H1 (cell line): ENCODE data around the gene AP5S1. TPM values are rescaled to one million over a fixed set of nuclear protein-coding genes. Genes with fewer than 3 reads are reported as not detected.

Experiments
- CTCF ChIA-PET: fragments of 300-600 bp; sonication (Branson Sonifier 250); formaldehyde crosslinking; loops from one replicate; lab custom pipeline; 2021; ENCODE audit not compliant: partially characterized antibody; lab: Charles Lee
- POLR2A ChIA-PET: fragments of 300-600 bp; sonication (Branson Sonifier 250); formaldehyde crosslinking; loops from one replicate; lab custom pipeline; 2021; ENCODE audit warnings: inconsistent platforms; ENCODE audit not compliant: partially characterized antibody; lab: Charles Lee
- DNase-seq, 2 experiments: peaks; one replicate each; pipeline versions ENCODE4 v3.0.0 to v3.0.0-alpha.2; 2010 to 2022; ENCODE audit warnings: low spot score in 2 of 2, low read depth in 1 of 2, mixed read lengths in 1 of 2
- FAIRE-seq: peaks from 2 replicates; lab custom pipeline; 2011; peaks lifted over from hg19 to GRCh38; lab: Jason Lieb, UNC
- H2AFZ ChIP-seq: 2 replicates; pipeline ENCODE4 v1.8.1; 2012; ENCODE audit warnings: low read length, inconsistent platforms
- H2AK5ac ChIP-seq: 2 replicates; pipeline ENCODE4 v1.6.1; 2013; ENCODE audit warnings: low read depth, low read length
- H2BK120ac ChIP-seq: replicated peaks from 2 replicates; pipeline ENCODE3; 2013; ENCODE audit warnings: low read depth, low read length, inconsistent platforms
- H2BK12ac ChIP-seq: 2 replicates; pipeline ENCODE4 v1.6.1; 2013; ENCODE audit warnings: low read depth, low read length
- H2BK15ac ChIP-seq: 2 replicates; pipeline ENCODE4 v1.6.1; 2013; ENCODE audit warnings: low read length
- H2BK20ac ChIP-seq: 2 replicates; pipeline ENCODE4 v1.6.1; 2013; ENCODE audit warnings: low read length
- H2BK5ac ChIP-seq: 2 replicates; pipeline ENCODE4 v1.6.1; 2013; ENCODE audit warnings: low read depth, low read length
- H3K14ac ChIP-seq: 2 replicates; pipeline ENCODE4 v1.6.1; 2013; ENCODE audit warnings: inconsistent platforms; ENCODE audit not compliant: insufficient read length
- H3K18ac ChIP-seq: 2 replicates; pipeline ENCODE4 v1.6.1; 2013; ENCODE audit warnings: low read length; ENCODE audit errors: extremely low read depth
- H3K23ac ChIP-seq: 2 replicates; pipeline ENCODE4 v1.6.1; 2013; ENCODE audit warnings: inconsistent platforms; ENCODE audit not compliant: insufficient read length
- H3K23me2 ChIP-seq: 2 replicates; pipeline ENCODE4 v1.6.1; 2013; ENCODE audit warnings: low read depth, low read length
- H3K27ac ChIP-seq: 2 replicates; pipeline ENCODE4 v1.6.1; 2011; ENCODE audit warnings: low read depth, low read length, inconsistent platforms
- H3K27me3 ChIP-seq, 4 experiments: replicated peaks in 1 of 4; 1 replicate in 1 of 4; 2 replicates in 3 of 4; pipeline versions ENCODE4 v1.6.1 to v1.8.1; 2011 to 2013; ENCODE audit warnings: low read length in 3 of 4, mild to moderate bottlenecking in 3 of 4, inconsistent platforms in 2 of 4, mixed read lengths in 2 of 4, moderate library complexity in 1 of 4; ENCODE audit not compliant: control insufficient read depth in 3 of 4, insufficient read depth in 3 of 4; ENCODE audit errors: extremely low read depth in 1 of 4
- H3K36me3 ChIP-seq, 4 experiments: 2 replicates each; pipeline versions ENCODE4 v1.6.1 to v1.8.1; 2011 to 2013; ENCODE audit warnings: mild to moderate bottlenecking in 4 of 4, low read length in 3 of 4, moderate library complexity in 2 of 4, control low read depth in 1 of 4, inconsistent platforms in 1 of 4; ENCODE audit not compliant: insufficient read depth in 4 of 4, control insufficient read depth in 2 of 4
- H3K4ac ChIP-seq: replicated peaks from 2 replicates; pipeline ENCODE3; 2013; ENCODE audit warnings: low read length, low read depth, mixed read lengths, inconsistent platforms; ENCODE audit not compliant: insufficient read length
- H3K4me1 ChIP-seq, 4 experiments: replicated peaks in 1 of 4; 1 replicate in 1 of 4; 2 replicates in 3 of 4; pipeline versions ENCODE4 v1.6.1 to v1.8.1; 2011 to 2013; ENCODE audit warnings: low read length in 3 of 4, inconsistent platforms in 2 of 4, mixed read lengths in 1 of 4; ENCODE audit not compliant: insufficient read depth in 4 of 4, control insufficient read depth in 3 of 4
- H3K4me2 ChIP-seq, 2 experiments: 2 replicates each; pipeline versions ENCODE4 v1.6.1 to v1.8.1; 2011 to 2013; ENCODE audit warnings: low read depth in 2 of 2, low read length in 2 of 2, control low read depth in 1 of 2, inconsistent platforms in 1 of 2, mild to moderate bottlenecking in 1 of 2; ENCODE audit not compliant: insufficient read depth in 1 of 2
- H3K4me3 ChIP-seq, 4 experiments: fragments of 200-600, 300-600 bp in 1 of 4; sonication (generic), shearing (Covaris generic), sonication (Bioruptor Twin) in 1 of 4; 2 replicates each; pipeline versions ENCODE4 v1.5.1 to v1.8.1; 2011 to 2016; ENCODE audit warnings: low read length in 4 of 4, low read depth in 3 of 4, control low read depth in 2 of 4, inconsistent platforms in 2 of 4, mild to moderate bottlenecking in 2 of 4, mixed read lengths in 1 of 4, moderate library complexity in 1 of 4; ENCODE audit not compliant: insufficient read depth in 2 of 4; ENCODE audit errors: extremely low read depth in 1 of 4
- H3K56ac ChIP-seq: replicated peaks from 2 replicates; pipeline ENCODE3; 2013; ENCODE audit warnings: low read depth, mild to moderate bottlenecking, mixed read lengths, low read length, inconsistent platforms; ENCODE audit not compliant: insufficient read length
- H3K79me1 ChIP-seq: 2 replicates; pipeline ENCODE4 v1.6.1; 2013; ENCODE audit warnings: low read depth, low read length, control low read depth
- H3K79me2 ChIP-seq, 2 experiments: 2 replicates each; pipeline versions ENCODE4 v1.6.1 to v1.8.1; 2012 to 2013; ENCODE audit warnings: low read length in 2 of 2, mild to moderate bottlenecking in 2 of 2, inconsistent platforms in 1 of 2; ENCODE audit not compliant: insufficient read depth in 2 of 2, control insufficient read depth in 1 of 2
- H3K9ac ChIP-seq, 4 experiments: replicated peaks in 1 of 4; 1 replicate in 1 of 4; 2 replicates in 3 of 4; pipeline versions ENCODE4 v1.6.1 to v1.8.1; 2011 to 2013; ENCODE audit warnings: low read depth in 3 of 4, low read length in 3 of 4, control low read depth in 2 of 4, mild to moderate bottlenecking in 2 of 4, moderate library complexity in 2 of 4, inconsistent platforms in 1 of 4; ENCODE audit errors: extremely low read depth in 1 of 4
- H3K9me3 ChIP-seq, 2 experiments: 2 replicates each; pipeline versions ENCODE4 v1.6.1 to v1.8.1; 2012 to 2013; ENCODE audit warnings: mild to moderate bottlenecking in 2 of 2, moderate library complexity in 2 of 2, control low read depth in 1 of 2, inconsistent platforms in 1 of 2, low read depth in 1 of 2, low read length in 1 of 2, mixed read lengths in 1 of 2; ENCODE audit not compliant: insufficient read depth in 2 of 2
- H4K20me1 ChIP-seq, 2 experiments: replicated peaks in 1 of 2; 2 replicates each; pipeline versions ENCODE3 to v1.8.1; 2011 to 2013; ENCODE audit warnings: inconsistent platforms in 2 of 2, low read length in 2 of 2, mild to moderate bottlenecking in 1 of 2; ENCODE audit not compliant: insufficient read depth in 2 of 2, control insufficient read depth in 1 of 2
- H4K5ac ChIP-seq: 2 replicates; pipeline ENCODE4 v1.6.1; 2013; ENCODE audit warnings: low read length, low read depth, mixed read lengths, inconsistent platforms; ENCODE audit not compliant: insufficient read length
- H4K8ac ChIP-seq: 2 replicates; pipeline ENCODE4 v1.8.0; 2013; ENCODE audit warnings: mild to moderate bottlenecking, moderate library complexity, low read length, inconsistent platforms; ENCODE audit not compliant: insufficient read depth; ENCODE audit errors: extremely low read depth
- H4K91ac ChIP-seq: replicated peaks from 2 replicates; pipeline ENCODE3; 2013; ENCODE audit warnings: low read length, mixed read lengths, inconsistent platforms; ENCODE audit not compliant: insufficient read length
- ASH2L ChIP-seq: fragments of 200-600, 300-600 bp; sonication (generic); IDR thresholded peaks from one replicate; pipeline ENCODE4 v1.7.1; 2017; ENCODE audit warnings: low read length
- RAD21 ChIP-seq, 2 experiments: IDR thresholded peaks in 1 of 2; conservative IDR thresholded peaks in 1 of 2; 2 replicates each; pipeline ENCODE4 v1.6.1; 2011; ENCODE audit warnings: low read depth in 2 of 2, low read length in 2 of 2, improper control_type of control experiment in 1 of 2, inconsistent platforms in 1 of 2, mild to moderate bottlenecking in 1 of 2, moderate library complexity in 1 of 2
- WGBS, 2 experiments: shearing (Covaris generic) in 1 of 2; methylation state at CpG; one replicate each; pipeline versions ENCODE4 v1.1.6 to v1.1.7; 2013 to 2015; ENCODE audit warnings: low lambda C conversion rate in 2 of 2, mixed read lengths in 2 of 2, inconsistent platforms in 1 of 2, low coverage in 1 of 2, missing lambda C conversion rate in 1 of 2; ENCODE audit not compliant: insufficient replicate concordance in 2 of 2, insufficient coverage in 1 of 2, insufficient read length in 1 of 2; ENCODE audit errors: extremely low coverage in 1 of 2, missing lambda C conversion rate in 1 of 2; 5-methylcytosine and 5-hydroxymethylcytosine counted together
- polyA plus RNA-seq, 7 experiments: library from polyadenylated mRNA; depleted of rRNA in 3 of 7; stranded (reverse) in 5 of 7; unstranded in 2 of 7; fragments of >200 nt in 5 of 7; fragments of 200-250 nt in 2 of 7; gene quantifications; 1 replicate in 5 of 7; 2 replicates in 1 of 7; 4 replicates in 1 of 7; pipeline versions ENCODE4 v1.2.1 to v1.2.3, GENCODE V29; 2011 to 2013; ENCODE audit warnings: missing spikeins in 2 of 7, mixed read lengths in 2 of 7
- total RNA-seq: library from RNA; stranded (reverse); fragmentation: NEBNext Ultra II Directional; extraction: Animal tissue kit (Norgen Biotek cat#: 25700); gene quantifications from 2 replicates; pipeline ENCODE4 v1.2.1, GENCODE V29; 2021

AP5S1 gene
- total and polyA plus RNA-seq, 2 of the 8 experiments (the other 6 are each of a cell fraction or from before 2014, with no cell fraction given), result 3.3 to 3.7 TPM

DNA sequence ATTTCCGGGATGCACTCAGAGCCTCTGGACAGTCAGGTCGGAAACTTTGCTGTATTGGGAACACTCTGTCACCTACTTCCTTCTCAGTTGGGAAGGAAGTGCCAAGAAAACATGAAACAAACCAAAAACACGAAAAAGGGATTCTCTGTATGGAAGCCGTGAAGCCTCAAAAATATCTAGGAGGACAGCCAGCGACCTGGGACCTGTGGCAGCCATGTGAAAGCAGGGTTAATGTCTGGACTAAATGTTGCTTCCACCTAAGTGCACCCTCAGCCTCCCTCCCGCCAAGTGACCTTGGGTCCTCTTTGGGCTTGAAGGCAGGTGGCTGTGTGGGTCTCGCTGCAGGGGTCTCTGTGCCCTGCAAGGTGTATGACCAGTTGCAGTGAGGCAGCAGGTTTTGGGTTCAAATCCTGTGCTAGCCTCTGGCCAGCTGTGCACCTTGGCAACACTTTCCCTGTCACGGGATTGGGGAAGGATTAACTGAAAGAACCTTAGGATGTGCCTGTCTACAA, 27.1 kb downstream of the AP5S1 start:
- Histone ChIP-seq H3K4me1 (peaks cover 0 to 8% (median 4%) of the 10 kb centered on the region in 4 experiments; a peak in 3 of 7 replicates), H3K18ac (no peak overlapping the region; the same call in 1 of the 2 replicates), H2BK120ac (no peak overlapping the region), H3K23me2 (peaks cover 12% of the 10 kb centered on the region), H3K56ac (no peak overlapping the region), H4K91ac (no peak overlapping the region), H3K9me3 (no peaks in the 10 kb centered on the region), H4K5ac (no peak overlapping the region), H2AFZ (no peak overlapping the region), H3K4ac (no peak overlapping the region), H4K20me1 (peaks cover 0 to 5% of the 10 kb centered on the region in 2 experiments), H2BK15ac (no peak overlapping the region), H2BK5ac (peak overlapping the region; percentile 52; the same call in 1 of the 2 replicates), H4K8ac (peak overlapping the region; percentile 95; the same call in 1 of the 2 replicates), H2BK20ac (no peak overlapping the region), H3K4me3 (peak overlapping the region; percentile 63 to 84 (median 73)), H3K9ac (peak overlapping the region in 3 of 4 experiments; percentile 69 to 71 (median 70); a peak in 6 of 7 replicates), H3K27ac (no peak overlapping the region), H3K79me1 (peaks cover 3% of the 10 kb centered on the region; the same call in 1 of the 2 replicates), H2AK5ac (no peak overlapping the region), H3K4me2 (peak overlapping the region; percentile 88 to 93), H3K79me2 (peaks cover 0 to 4% of the 10 kb centered on the region in 2 experiments; a peak in 2 of 4 replicates), H3K27me3 (no peaks in the 10 kb centered on the region; a peak in 1 of 7 replicates), H3K23ac (no peak overlapping the region), H2BK12ac (no peak overlapping the region), H3K14ac (no peak overlapping the region), H3K36me3 (no peaks in the 10 kb centered on the region)
- no peak for FAIRE-seq
- WGBS, 2 experiments, result 49% methylated on average over 8 of the region's 8 CpGs; no CpG with 5 or more reads in 1 of the 2 experiments
- no peak for DNase-seq
- ChIA-PET CTCF (no interaction called here), POLR2A (interaction anchor here (0.7 to 1.3 kb wide), 4 partner anchors 11 to 80 kb away, joined by 3 read pairs; partner anchors contain the start of gene ADISSP)
- no peak for TF ChIP-seq RAD21 (IDR thresholded peaks at IDR 0.05 in 1 of 2, conservative IDR thresholded peaks at IDR 0.05 in 1 of 2; ENCODE audit: low read depth in 2 of 2, low read length in 2 of 2)
- no peak for TF ChIP-seq ASH2L
